Activated T-cell treated with anti-CD3 and anti-CD28 coated beads, Interleukin-2, amount 50 U/mL, for 48 hours (primary cell): ENCODE results near the gene SPACA9.

Experiments
- DNase-seq, 2 experiments: peaks; one replicate each; pipeline ENCODE4 v3.0.0-alpha.2; 2020

The SPACA9 gene

GRCh38 chr9:132864277-132864676, 14.4 kb upstream of the SPACA9 start:
- DNase-seq: no peak

- no peak for DNase-seq
Measured at GRCh38 chr9:132864691-132865090, 14.0 kb upstream of the SPACA9 start.

DNA sequence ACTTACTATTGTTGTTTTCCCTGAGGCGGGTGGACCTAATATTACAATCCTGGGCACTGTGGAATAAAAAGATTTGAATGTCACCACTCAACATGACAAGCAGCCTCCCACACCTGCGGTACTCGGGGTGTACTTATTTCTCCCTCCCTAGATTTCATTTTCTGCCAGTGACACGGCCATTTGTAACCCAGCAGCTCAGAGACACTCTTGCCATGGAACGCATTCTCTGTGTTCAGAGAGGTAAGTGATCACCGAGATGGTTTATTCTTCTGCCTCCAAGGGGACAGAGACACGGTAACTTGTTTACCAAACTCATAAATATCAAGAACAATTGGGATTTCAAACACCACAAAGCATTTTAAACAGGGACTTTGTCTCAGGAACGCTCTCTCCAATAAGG, 11.8 kb upstream of the SPACA9 start:
- no peak for DNase-seq

- no peak for DNase-seq
Measured at GRCh38 chr9:132869266-132869665, 9.4 kb upstream of the SPACA9 start.

GRCh38 chr9:132873403-132873802, 5.3 kb upstream of the SPACA9 start:
- no peak for DNase-seq

DNA sequence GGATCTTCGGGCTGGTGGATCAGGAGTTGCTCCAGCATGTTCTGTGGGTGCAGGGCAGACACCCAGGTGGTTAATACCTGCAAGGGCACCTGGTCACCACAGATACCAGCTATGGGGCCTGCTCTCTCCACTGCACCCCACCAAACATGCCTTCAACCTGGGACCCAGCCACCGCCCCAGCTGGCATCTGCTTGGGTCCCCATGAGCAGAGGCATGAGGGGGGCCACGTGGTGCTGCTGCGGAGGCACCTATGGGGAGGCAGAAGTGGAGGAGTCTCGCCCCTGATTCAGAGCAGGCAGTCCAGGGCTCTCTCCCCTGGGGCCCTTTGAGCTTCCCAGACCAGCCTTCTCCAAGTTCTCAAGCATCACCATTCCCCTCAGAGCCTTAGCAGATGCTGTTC, 3.5 kb upstream of the SPACA9 start:
- DNase-seq: no peak

- DNase-seq: no peak
Measured at GRCh38 chr9:132876849-132877248, 1.8 kb upstream of the SPACA9 start.

DNA sequence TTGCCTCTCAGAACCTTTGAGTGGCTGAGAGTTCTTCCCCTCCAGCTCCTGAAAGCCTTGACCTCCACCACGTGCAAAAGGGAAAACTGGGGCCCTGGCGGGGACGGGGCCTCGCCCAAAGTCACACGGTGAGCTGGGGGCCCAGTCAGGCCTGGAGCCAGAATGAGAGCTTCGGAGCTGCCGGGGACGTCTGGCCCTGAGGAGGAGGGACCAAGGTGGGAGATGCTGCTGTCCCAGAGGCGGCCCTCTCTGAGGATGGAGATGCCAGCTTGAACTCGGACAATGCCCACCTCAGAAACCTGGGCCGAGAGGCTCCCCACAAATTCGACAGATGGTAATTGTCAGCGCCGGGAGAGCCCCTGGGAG, 1.3 kb upstream of the SPACA9 start:
- DNase-seq: no peak

- DNase-seq: peak; percentile 78 to 86
Measured at GRCh38 chr9:132877824-132878694, 639 bp upstream of the SPACA9 start, which contains the start of gene AK8. TSS of gene AK8 (minus strand) at chr9:132878284. CDS start at chr9:132878255, 29 bp downstream.

- no peak for DNase-seq
Measured at GRCh38 chr9:132879457-132880323, 992 bp downstream of the SPACA9 start.

DNA sequence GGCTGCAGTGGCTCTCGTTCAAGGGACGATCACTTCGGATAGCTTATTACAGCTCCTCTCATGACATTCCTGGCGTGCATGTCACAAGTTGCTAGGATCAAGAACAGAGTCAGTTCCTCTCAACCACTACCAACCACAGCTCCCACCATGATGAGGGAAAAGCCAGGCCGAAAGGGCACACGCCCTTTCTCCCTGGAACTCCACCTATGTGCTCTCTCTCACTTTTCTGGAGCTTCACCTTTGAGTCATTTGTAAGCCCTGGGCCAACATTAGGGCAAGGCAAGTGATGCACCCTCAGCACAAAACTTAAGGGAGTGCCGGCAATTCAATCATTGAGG, 1.6 kb downstream of the SPACA9 start:
- no peak for DNase-seq

GRCh38 chr9:132881826-132882225, 3.1 kb downstream of the SPACA9 start:
- DNase-seq: no peak

GRCh38 chr9:132882616-132883015, 3.9 kb downstream of the SPACA9 start:
- DNase-seq: no peak

- no peak for DNase-seq
Measured at GRCh38 chr9:132883349-132884294, 4.9 kb downstream of the SPACA9 start.

- DNase-seq: no peak
Measured at GRCh38 chr9:132885720-132886333, 7.1 kb downstream of the SPACA9 start.

DNA sequence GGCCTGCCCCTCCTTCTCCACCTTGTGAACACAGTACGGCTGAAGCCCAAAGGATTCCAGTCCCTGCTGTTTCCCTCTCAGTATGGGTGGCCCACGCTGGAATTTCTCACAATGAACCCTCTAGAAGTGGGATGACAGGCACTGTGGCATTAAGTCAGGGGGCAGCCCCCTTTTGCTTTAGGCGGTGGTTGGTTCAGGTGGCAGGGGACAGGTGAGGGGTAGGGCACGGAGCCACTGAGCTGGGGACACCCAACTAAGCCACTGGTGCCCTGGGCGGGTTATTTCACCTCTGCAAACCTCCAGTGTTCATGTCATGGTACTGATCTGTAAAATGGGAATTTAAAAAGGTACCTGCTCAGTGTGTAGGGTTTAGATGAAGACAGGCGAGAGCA, 7.6 kb downstream of the SPACA9 start:
- no peak for DNase-seq

DNA sequence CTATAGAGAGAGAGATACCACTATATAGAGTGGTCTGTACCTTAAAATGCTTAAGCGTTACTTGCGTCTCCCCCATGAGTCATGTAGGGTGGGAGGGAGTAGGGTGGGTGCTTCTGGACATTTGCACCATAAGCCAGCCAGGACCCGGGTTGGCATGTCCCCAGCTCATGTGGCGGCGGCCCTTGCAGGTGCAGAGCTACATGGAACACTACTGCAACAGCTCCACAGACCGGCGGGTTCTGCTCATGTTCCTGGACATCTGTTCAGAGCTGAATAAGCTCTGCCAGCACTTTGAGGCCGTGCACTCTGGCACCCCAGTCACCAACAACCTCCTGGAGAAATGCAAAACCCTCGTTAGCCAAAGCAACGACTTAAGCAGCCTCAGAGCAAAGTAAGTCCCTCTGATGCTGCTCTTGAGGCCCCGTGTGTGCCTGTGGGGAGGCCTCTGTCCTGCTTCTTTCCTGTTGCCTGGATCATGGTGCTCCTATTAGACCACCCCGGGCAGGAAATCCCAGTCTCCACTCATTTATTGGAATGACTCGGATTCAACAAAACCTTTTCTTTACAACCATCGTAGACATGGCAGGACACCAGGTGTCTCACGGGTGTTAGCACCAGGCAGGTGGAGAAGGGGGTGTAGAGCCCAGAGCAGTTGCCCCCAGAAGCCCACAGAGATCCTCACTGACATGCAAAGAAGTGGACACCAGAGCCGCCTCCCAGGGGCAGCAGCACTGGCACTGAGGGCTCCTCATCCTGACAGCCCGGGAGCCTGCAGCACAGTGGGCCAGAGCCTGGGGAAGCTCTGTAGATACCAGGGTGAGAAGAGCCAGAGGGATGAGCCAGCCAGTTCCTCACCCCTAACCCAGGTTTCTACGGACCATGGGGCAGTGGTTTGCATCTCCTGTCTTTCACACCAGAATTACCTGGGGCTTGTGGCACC, 8.8 kb downstream of the SPACA9 start:
- no peak for DNase-seq

- no peak for DNase-seq
Measured at GRCh38 chr9:132888151-132888550, 9.5 kb downstream of the SPACA9 start.

DNA sequence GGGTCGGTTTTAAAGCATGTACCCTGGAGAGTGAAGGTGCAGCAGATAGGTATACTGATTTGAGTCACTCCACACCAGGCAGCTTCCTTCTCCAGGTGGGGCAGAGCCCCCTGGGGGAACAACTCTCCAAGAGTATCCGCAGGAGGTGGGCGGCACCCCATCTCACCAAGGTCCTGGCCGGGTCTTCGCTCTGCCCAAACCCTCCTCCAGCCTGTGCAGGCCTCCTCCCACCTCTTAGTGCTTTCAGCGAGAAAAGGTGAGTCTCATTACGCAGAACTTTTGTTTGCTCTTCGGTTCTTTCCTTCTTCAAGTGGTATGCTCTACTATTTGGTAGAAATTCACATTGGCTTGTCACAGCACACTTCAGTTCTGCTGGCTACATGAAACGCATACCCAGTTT, 13.7 kb downstream of the SPACA9 start:
- no peak for DNase-seq

- DNase-seq: no peak
Measured at GRCh38 chr9:132894346-132894745, 15.6 kb downstream of the SPACA9 start.
